Skin epidermis (tissue), 12 donors: Measurements from ENCODE around the gene PIWIL4.

ENCODE experiments used
- H3K27ac ChIP-seq, 21 experiments: fragments of 200-600 bp; sonication (generic) in 11 of 21; one replicate each; pipeline ENCODE4 v1.5.0; 2020; ENCODE audit warnings: mild to moderate bottlenecking in 3 of 21, inconsistent platforms in 2 of 21, moderate library complexity in 2 of 21
- H3K4me3 ChIP-seq, 7 experiments: fragments of 200-600 bp; sonication (generic) in 2 of 7; one replicate each; pipeline ENCODE4 v1.5.0; 2020; ENCODE audit warnings: inconsistent platforms in 2 of 7, mild to moderate bottlenecking in 2 of 7, moderate library complexity in 1 of 7

Gene PIWIL4

GRCh38 chr11:94655291-94655690 is 88.1 kb downstream of the PIWIL4 start:
- Histone ChIP-seq H3K4me3 (no peak overlapping the region), H3K27ac (no peak overlapping the region)

GRCh38 chr11:94655956-94656355 is 88.8 kb downstream of the PIWIL4 start:
- Histone ChIP-seq H3K4me3 (no peak overlapping the region), H3K27ac (no peak overlapping the region)

- H3K27ac ChIP-seq: no peak overlapping the region
- H3K4me3 ChIP-seq: no peak overlapping the region
These were observed 89.8 kb downstream of the PIWIL4 start for GRCh38 chr11:94656968-94657367.

GRCh38 chr11:94657629-94658028 is 90.5 kb downstream of the PIWIL4 start:
- no peak overlapping the region for H3K27ac ChIP-seq

DNA sequence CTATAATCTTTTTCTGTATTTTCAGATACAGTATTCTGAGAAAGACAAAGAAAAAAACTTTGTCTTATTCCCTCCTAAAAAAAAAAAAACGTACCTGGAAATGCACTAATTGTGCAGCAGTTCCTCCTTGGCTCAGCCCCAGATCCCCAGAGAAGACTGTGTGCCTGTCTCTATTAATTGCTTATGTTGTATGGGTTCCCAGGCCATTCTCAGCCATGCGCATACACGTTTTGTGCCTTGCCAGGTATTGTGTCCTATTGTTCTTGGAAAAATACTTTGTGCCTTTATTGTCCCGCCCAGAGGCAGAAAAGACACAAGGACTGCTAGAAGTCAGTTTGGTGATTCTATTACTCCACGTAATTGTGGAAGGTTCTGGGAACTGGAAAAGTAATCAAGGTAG is 91.2 kb downstream of the PIWIL4 start:
- no peak overlapping the region for H3K27ac ChIP-seq
- H3K4me3 ChIP-seq: no peak overlapping the region

More at GRCh38 chr11:94657629-94658028, 90.5 kb downstream of the PIWIL4 start:
- no peak overlapping the region for H3K4me3 ChIP-seq

DNA sequence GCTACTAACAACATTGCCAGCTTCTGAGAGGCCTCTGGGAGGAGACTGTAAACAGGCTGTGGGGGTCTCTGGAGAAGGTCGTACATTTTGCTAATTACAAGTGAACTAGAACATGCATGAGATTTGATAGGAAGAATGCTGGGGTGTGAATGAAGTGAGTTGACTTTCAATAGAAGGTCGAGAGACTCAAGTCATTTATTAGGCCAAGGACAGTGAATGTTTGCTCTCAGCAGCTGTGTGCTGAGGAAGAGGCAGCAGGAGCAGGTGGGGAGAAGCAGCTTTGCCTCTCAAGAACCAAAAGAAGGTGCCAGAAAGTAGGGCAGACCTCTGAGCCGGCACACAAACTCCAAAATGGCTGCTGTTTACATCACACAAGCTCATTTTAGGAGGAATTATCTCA is 91.7 kb downstream of the PIWIL4 start:
- H3K27ac ChIP-seq: no peak overlapping the region
- H3K4me3 ChIP-seq: no peak overlapping the region

- no peak overlapping the region for H3K4me3 ChIP-seq
- H3K27ac ChIP-seq: no peak overlapping the region
These were observed 94.3 kb downstream of the PIWIL4 start for GRCh38 chr11:94661444-94661843.

- H3K27ac ChIP-seq: no peak overlapping the region
- no peak overlapping the region for H3K4me3 ChIP-seq
These were observed 95.1 kb downstream of the PIWIL4 start for GRCh38 chr11:94662065-94662779.

GRCh38 chr11:94662846-94663390 is 95.8 kb downstream of the PIWIL4 start:
- Histone ChIP-seq H3K4me3 (no peak overlapping the region), H3K27ac (no peak overlapping the region)

GRCh38 chr11:94664346-94664745 is 97.2 kb downstream of the PIWIL4 start:
- no peak overlapping the region for H3K4me3 ChIP-seq
- H3K27ac ChIP-seq: no peak overlapping the region

DNA sequence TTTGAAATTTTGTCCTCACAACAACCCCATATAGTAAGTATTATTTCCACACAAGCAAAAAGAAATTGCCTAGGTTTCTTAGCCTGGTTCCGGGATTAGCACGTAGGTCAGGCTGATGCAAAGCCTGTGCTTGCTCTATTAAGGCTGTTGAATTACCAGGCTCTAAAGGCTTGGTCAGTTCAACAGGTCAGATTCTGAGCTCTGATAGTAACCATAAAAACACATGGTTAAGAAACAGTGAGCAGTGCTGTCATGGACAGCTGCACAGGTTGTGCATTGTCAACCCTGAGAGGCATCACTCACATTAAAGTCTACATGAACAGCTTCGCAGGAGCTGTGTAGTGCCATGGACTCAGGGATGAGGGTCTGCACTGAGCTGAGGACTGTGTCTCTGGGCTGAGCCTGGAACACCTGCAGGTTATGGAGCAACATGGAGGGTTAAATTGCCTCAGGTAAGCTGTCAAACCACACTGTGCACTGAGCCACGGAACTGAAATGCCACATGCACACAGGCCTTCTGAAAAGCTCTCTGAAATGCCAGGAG is 98.0 kb downstream of the PIWIL4 start:
- no peak overlapping the region for H3K4me3 ChIP-seq
- no peak overlapping the region for H3K27ac ChIP-seq

GRCh38 chr11:94666792-94667721 is 99.9 kb downstream of the PIWIL4 start:
- H3K4me3 ChIP-seq: no peak overlapping the region
- no peak overlapping the region for H3K27ac ChIP-seq

- no peak overlapping the region for H3K27ac ChIP-seq
- H3K4me3 ChIP-seq: no peak overlapping the region
These were observed 101.1 kb downstream of the PIWIL4 start for GRCh38 chr11:94668212-94668793.

DNA sequence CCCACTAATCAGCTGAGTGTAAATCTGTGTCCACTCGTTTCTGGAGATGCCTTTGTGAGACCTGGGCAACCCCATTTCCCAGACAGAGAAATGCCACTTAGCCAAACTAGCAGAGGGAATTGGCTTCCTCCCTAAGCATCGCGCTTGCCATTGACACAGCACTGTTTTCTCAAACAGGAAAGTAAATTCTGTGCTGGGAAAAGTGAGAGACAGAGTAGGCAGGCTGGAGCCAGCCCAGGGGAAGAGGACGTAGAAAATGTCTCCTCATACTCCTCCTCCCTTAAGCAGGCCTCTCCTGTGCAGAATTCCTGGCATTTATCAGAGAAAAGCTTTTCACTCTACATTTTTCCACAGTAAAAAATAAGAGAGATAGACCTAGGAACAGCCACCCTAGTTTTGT is 101.9 kb downstream of the PIWIL4 start:
- H3K4me3 ChIP-seq: no peak overlapping the region
- H3K27ac ChIP-seq: no peak overlapping the region
